ENCODE data around the gene BMP6. TPM values are rescaled to one million over a fixed set of nuclear protein-coding genes. Genes with fewer than 3 reads are reported as not detected.

The BMP6 gene
- total RNA-seq, 4 donors from 2014 or later = 0.57 to 2.9 (median 1.1) TPM

GRCh38 chr6:7770601-7771000, 44.7 kb downstream of the BMP6 start:
- intact Hi-C loops (cut with DNase I) = no loop called here
- H3K9me3 ChIP-seq = no peaks in the 10 kb centered on the region
- H3K27ac ChIP-seq = no peak overlapping the region
- DNase-seq = no peak
- TF ChIP-seq CTCF (IDR thresholded peaks at IDR 0.05) (no peak), POLR2A (IDR thresholded peaks at IDR 0.05) (no peak)
- H3K4me1 ChIP-seq = no peaks in the 10 kb centered on the region
- no peaks in the 10 kb centered on the region for H3K36me3 ChIP-seq
- WGBS, 2 donors = 84 to 96% methylated on average over 3 of the region's 3 CpGs
- no peak overlapping the region for H3K4me3 ChIP-seq
- H3K27me3 ChIP-seq = peaks cover 0 to 2% (median 0%) of the 10 kb centered on the region in 4 donors

- Histone ChIP-seq H3K27ac (no peak overlapping the region), H3K9me3 (no peaks in the 10 kb centered on the region), H3K4me3 (no peak overlapping the region), H3K4me1 (no peaks in the 10 kb centered on the region), H3K36me3 (no peaks in the 10 kb centered on the region), H3K27me3 (peaks cover 0 to 5% (median 0%) of the 10 kb centered on the region in 4 donors)
- intact Hi-C loops (cut with DNase I) = no loop called here
- TF ChIP-seq POLR2A (IDR thresholded peaks at IDR 0.05) = no peak
- no peak for TF ChIP-seq CTCF (IDR thresholded peaks at IDR 0.05)
- 86 to 90% methylated on average over 3 of the region's 3 CpGs for WGBS, 2 donors
- no peak for DNase-seq
Measured at GRCh38 chr6:7773322-7773721, 47.4 kb downstream of the BMP6 start.

- 77 to 91% methylated on average over 9 of the region's 9 CpGs for WGBS, 2 donors
- no peak overlapping the region for H3K4me3 ChIP-seq
- peaks cover 0 to 5% (median 0%) of the 10 kb centered on the region in 4 donors for H3K27me3 ChIP-seq
- H3K27ac ChIP-seq = no peak overlapping the region
- H3K36me3 ChIP-seq = no peaks in the 10 kb centered on the region
- H3K9me3 ChIP-seq = no peaks in the 10 kb centered on the region
- H3K4me1 ChIP-seq = no peaks in the 10 kb centered on the region
- intact Hi-C loops (cut with DNase I) = no loop called here
- DNase-seq = no peak
- TF ChIP-seq POLR2A (IDR thresholded peaks at IDR 0.05) (no peak), CTCF (IDR thresholded peaks at IDR 0.05) (no peak)
Measured at GRCh38 chr6:7773914-7774313, 48.0 kb downstream of the BMP6 start.

- H3K27ac ChIP-seq = no peak overlapping the region
- peaks cover 0 to 5% (median 0%) of the 10 kb centered on the region in 4 donors for H3K27me3 ChIP-seq
- H3K36me3 ChIP-seq = no peaks in the 10 kb centered on the region
- intact Hi-C loops (cut with DNase I) = no loop called here
- H3K9me3 ChIP-seq = no peaks in the 10 kb centered on the region
- TF ChIP-seq POLR2A (IDR thresholded peaks at IDR 0.05) (no peak), CTCF (IDR thresholded peaks at IDR 0.05) (no peak)
- no peaks in the 10 kb centered on the region for H3K4me1 ChIP-seq
- DNase-seq = no peak
- 77 to 81% methylated on average over 1 to 2 of the region's 2 CpGs for WGBS, 2 donors
- no peak overlapping the region for H3K4me3 ChIP-seq
Measured at GRCh38 chr6:7776509-7776908, 50.6 kb downstream of the BMP6 start.

DNA sequence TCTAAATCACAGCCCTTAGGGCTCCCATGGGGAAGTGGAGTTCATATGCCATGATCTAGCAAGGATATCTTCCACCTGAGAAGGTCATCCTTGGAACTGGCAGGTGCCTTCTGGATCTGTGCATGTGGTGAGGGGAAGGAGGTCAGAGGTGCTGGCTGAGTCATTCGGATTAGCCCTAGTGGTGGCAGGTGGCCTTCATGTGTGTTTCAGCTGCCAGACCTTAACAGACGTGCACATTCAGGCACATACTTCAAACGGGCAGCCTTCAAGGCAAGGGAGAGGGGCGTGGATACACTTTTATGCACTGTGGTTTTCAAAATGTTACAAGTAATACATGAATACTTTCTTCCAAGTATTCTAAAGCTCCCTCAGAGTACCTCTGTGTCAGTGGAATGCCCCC, 51.2 kb downstream of the BMP6 start:
- no peak overlapping the region for H3K27ac ChIP-seq
- no peaks in the 10 kb centered on the region for H3K9me3 ChIP-seq
- H3K27me3 ChIP-seq = peaks cover 0 to 5% (median 0%) of the 10 kb centered on the region in 4 donors
- no peak overlapping the region for H3K4me3 ChIP-seq
- H3K4me1 ChIP-seq = no peaks in the 10 kb centered on the region
- TF ChIP-seq CTCF (IDR thresholded peaks at IDR 0.05) (no peak), POLR2A (IDR thresholded peaks at IDR 0.05) (no peak)
- no peaks in the 10 kb centered on the region for H3K36me3 ChIP-seq
- WGBS, 2 donors = 51 to 69% methylated on average over 3 to 4 of the region's 4 CpGs
- intact Hi-C loops (cut with DNase I) = no loop called here
- no peak for DNase-seq

Measured in esophagus squamous epithelium (tissue), 5 donors.